GM06990 (cell line): ENCODE data around the gene OR6P1.

ENCODE experiments used
- DNase-seq: peaks from one replicate; pipeline ENCODE4 v3.0.0-alpha.2; 2011; ENCODE audit not compliant: insufficient read length; ENCODE audit errors: extremely low read depth
- H3K27me3 ChIP-seq: replicated peaks from 2 replicates; pipeline ENCODE4 v1.6.0; 2011; ENCODE audit warnings: low read length; ENCODE audit not compliant: control insufficient read depth, insufficient read depth
- H3K36me3 ChIP-seq: 2 replicates; pipeline ENCODE4 v1.5.1; 2011; ENCODE audit warnings: low read length; ENCODE audit not compliant: control insufficient read depth, insufficient read depth
- H3K4me3 ChIP-seq: replicated peaks from 2 replicates; pipeline ENCODE4 v1.5.1; 2011; ENCODE audit warnings: low read depth, mild to moderate bottlenecking, control low read depth, low read length
- CTCF ChIP-seq: IDR thresholded peaks from 2 replicates; pipeline ENCODE4 v1.5.1; 2011; ENCODE audit warnings: low read length, control low read depth, mild to moderate bottlenecking, inconsistent platforms; ENCODE audit not compliant: insufficient read depth, poor library complexity, severe bottlenecking

The OR6P1 gene

GRCh38 chr1:158516966-158517365, 53.4 kb downstream of the OR6P1 start:
- H3K27me3 ChIP-seq: no peaks in the 10 kb centered on the region
- H3K36me3 ChIP-seq: no peaks in the 10 kb centered on the region
- TF ChIP-seq CTCF: no peak
- no peak for DNase-seq
- no peak overlapping the region for H3K4me3 ChIP-seq
